Measurements from ENCODE around the gene ZFHX3. TPM values are rescaled to one million over a fixed set of nuclear protein-coding genes. Genes with fewer than 3 reads are reported as not detected.

ZFHX3 gene
- total RNA-seq, 1 donor from 2014 or later = 34.8 TPM

GRCh38 chr16:72832621-72833248 lies 215.2 kb downstream of the ZFHX3 start:
- Histone ChIP-seq H3K4me3 (no peak overlapping the region), H3K4me1 (peaks cover 6 to 16% of the 10 kb centered on the region in 2 donors), H3K27me3 (no peaks in the 10 kb centered on the region), H3K27ac (peak overlapping the region; percentile 63 to 66), H3K36me3 (peaks cover 3 to 15% of the 10 kb centered on the region in 2 donors), H3K9me3 (no peaks in the 10 kb centered on the region)
- peak; percentile 83 to 99 (median 99) for TF ChIP-seq CTCF (IDR thresholded peaks at IDR 0.05)
- DNase-seq (ENCODE audit: low spot score in 2 of 2) = peak; percentile 26 to 89
- intact Hi-C loops (cut with DNase I) = loop anchor here (1.0 to 5.0 kb wide), 4 partner anchors 15 to 364 kb away; partner anchors contain the start of gene ZFHX3

- Histone ChIP-seq H3K36me3 (peaks cover 3 to 24% of the 10 kb centered on the region in 2 donors), H3K27ac (no peak overlapping the region), H3K27me3 (no peaks in the 10 kb centered on the region), H3K4me1 (peaks cover 6 to 16% of the 10 kb centered on the region in 2 donors), H3K4me3 (no peak overlapping the region), H3K9me3 (no peaks in the 10 kb centered on the region)
- DNase-seq (ENCODE audit: low spot score in 2 of 2) = no peak
- TF ChIP-seq CTCF (IDR thresholded peaks at IDR 0.05) = no peak
- intact Hi-C loops (cut with DNase I) = loop anchor here (5.0 kb wide), 2 partner anchors 107 to 217 kb away; partner anchors contain the start of gene ZFHX3
Measured at GRCh38 chr16:72829846-72830775, 217.8 kb downstream of the ZFHX3 start.

- no peaks in the 10 kb centered on the region for H3K27me3 ChIP-seq
- TF ChIP-seq CTCF (IDR thresholded peaks at IDR 0.05) = no peak
- peaks cover 3 to 24% of the 10 kb centered on the region in 2 donors for H3K36me3 ChIP-seq
- no peaks in the 10 kb centered on the region for H3K9me3 ChIP-seq
- DNase-seq (ENCODE audit: low spot score in 2 of 2) = no peak
- H3K4me1 ChIP-seq = peaks cover 6 to 18% of the 10 kb centered on the region in 2 donors
- intact Hi-C loops (cut with DNase I) = no loop called here
- no peak overlapping the region for H3K27ac ChIP-seq
- H3K4me3 ChIP-seq = no peak overlapping the region
Measured at GRCh38 chr16:72827866-72828265, 220.1 kb downstream of the ZFHX3 start.

GRCh38 chr16:72825912-72826621 lies 221.9 kb downstream of the ZFHX3 start:
- Histone ChIP-seq H3K4me1 (peaks cover 6 to 18% of the 10 kb centered on the region in 2 donors), H3K27ac (no peak overlapping the region), H3K4me3 (no peak overlapping the region), H3K27me3 (no peaks in the 10 kb centered on the region), H3K36me3 (peaks cover 3 to 24% of the 10 kb centered on the region in 2 donors), H3K9me3 (no peaks in the 10 kb centered on the region)
- no peak for DNase-seq (ENCODE audit: low spot score in 2 of 2)
- intact Hi-C loops (cut with DNase I) = no loop called here
- TF ChIP-seq CTCF (IDR thresholded peaks at IDR 0.05) = no peak

- intact Hi-C loops (cut with DNase I) = no loop called here
- H3K4me3 ChIP-seq = no peak overlapping the region
- H3K9me3 ChIP-seq = no peaks in the 10 kb centered on the region
- H3K36me3 ChIP-seq = peaks cover 3 to 24% of the 10 kb centered on the region in 2 donors
- TF ChIP-seq CTCF (IDR thresholded peaks at IDR 0.05) = no peak
- H3K27ac ChIP-seq = no peak overlapping the region
- H3K27me3 ChIP-seq = no peaks in the 10 kb centered on the region
- no peak for DNase-seq (ENCODE audit: low spot score in 2 of 2)
- peaks cover 6 to 22% of the 10 kb centered on the region in 2 donors for H3K4me1 ChIP-seq
Measured at GRCh38 chr16:72824761-72825160, 223.2 kb downstream of the ZFHX3 start.
